Right ventricle myocardium inferior (tissue), 1 donor: Measurements from ENCODE around the gene SNRPB. TPM values are rescaled to one million over a fixed set of nuclear protein-coding genes. Genes with fewer than 3 reads are reported as not detected.

ENCODE experiments used
- ATAC-seq: fragments of 200-7000 bp; cut with Tn5 transposase; one replicate; pipeline ENCODE4 v1.9.1; 2020; ENCODE audit warnings: mild to moderate bottlenecking, moderate library complexity
- DNase-seq: peaks from one replicate; pipeline ENCODE4 v3.0.0; 2021; ENCODE audit errors: missing footprints
- intact Hi-C: fragments of 100-400 bp; cut with DNase I; formaldehyde crosslinking; loops from one replicate; pipeline ENCODE4 v1.11.0; 2022
- total RNA-seq: library from RNA; stranded (reverse); fragmentation: NEBNext Ultra II Directional; extraction: Animal tissue kit (Norgen Biotek cat#: 25700); gene quantifications from one replicate; pipeline ENCODE4 v1.2.1, GENCODE V29; 2021
- donor health status: DM: no; HTN: yes; CAD: no; lungs with severe emphysema.

Gene SNRPB
- total RNA-seq, 1 donor from 2014 or later, result 55.7 TPM

DNA sequence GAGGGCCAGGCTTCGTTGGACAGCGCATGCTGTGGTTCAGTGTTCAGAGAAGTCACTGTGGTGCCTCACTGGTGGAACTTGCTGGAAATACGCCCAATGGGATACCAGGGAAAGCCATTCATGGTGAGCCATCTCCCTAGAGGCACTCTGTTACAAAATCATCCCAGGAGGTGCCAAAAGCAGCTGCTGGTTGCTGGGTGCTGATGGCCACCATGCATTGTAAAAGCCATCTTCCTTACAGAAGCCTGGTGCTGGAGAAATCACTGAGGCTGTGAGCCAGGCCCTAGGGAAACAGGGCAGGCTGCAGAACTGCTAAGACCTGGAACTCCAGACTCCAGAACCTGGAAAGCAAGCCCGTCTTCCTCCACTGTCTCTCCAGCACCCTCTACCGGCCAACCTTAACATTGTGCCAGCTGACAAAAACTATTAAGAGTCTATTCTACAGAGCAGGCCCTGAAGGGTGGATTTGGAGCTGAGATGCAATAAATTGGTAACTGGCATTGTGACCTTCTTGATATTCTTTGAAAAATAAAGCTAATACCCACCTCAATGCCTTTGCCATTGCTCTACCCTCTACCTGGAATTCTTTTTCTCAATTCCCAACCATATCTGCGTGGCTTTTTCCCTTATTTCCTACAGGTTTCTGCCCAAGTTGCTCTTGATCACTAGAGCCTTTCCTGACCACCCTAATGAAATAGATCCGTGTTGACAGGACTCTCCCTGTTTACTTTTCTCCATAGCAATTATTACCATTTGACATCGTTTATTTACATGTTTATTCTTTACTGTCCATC, 18.5 kb downstream of the SNRPB start:
- ATAC-seq (peak; percentile 80), DNase-seq (no peak)
- intact Hi-C loops, result loop anchor here (2.0 to 10.0 kb wide), 3 partner anchors 245 to 687 kb away; no protein-coding TSS in a partner anchor

- intact Hi-C loops, result loop anchor here (2.0 to 10.0 kb wide), 3 partner anchors 244 to 687 kb away; no protein-coding TSS in a partner anchor
- no peak for ATAC-seq
- DNase-seq, result no peak
These were observed 19.2 kb downstream of the SNRPB start for GRCh38 chr20:2451422-2451821.

DNA sequence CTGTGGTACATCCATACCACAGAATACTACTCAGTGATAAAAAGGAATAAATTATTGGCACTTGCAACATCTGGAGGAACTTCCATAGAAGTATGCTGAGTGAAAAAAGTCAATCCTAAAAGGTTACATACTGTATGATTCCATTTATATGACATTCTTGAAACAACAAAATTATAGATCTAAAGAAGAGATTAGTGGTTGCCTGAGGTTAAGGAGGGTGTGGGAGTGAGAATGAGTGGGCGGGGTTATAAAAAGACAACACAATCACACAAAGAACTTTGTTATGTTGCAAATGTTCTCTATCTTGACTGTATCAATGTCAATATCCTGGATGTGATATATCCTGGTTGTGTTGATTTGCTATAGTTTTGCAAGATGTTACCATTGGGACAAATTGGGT, 21.2 kb downstream of the SNRPB start:
- DNase-seq (no peak), ATAC-seq (no peak)
- intact Hi-C loops, result no loop called here

- intact Hi-C loops, result no loop called here
- no peak for ATAC-seq
- DNase-seq, result no peak
These were observed 23.7 kb downstream of the SNRPB start for GRCh38 chr20:2446845-2447244.

- no peak for ATAC-seq
- DNase-seq, result no peak
- intact Hi-C loops, result no loop called here
These were observed 39.4 kb downstream of the SNRPB start for GRCh38 chr20:2431185-2431584.

DNA sequence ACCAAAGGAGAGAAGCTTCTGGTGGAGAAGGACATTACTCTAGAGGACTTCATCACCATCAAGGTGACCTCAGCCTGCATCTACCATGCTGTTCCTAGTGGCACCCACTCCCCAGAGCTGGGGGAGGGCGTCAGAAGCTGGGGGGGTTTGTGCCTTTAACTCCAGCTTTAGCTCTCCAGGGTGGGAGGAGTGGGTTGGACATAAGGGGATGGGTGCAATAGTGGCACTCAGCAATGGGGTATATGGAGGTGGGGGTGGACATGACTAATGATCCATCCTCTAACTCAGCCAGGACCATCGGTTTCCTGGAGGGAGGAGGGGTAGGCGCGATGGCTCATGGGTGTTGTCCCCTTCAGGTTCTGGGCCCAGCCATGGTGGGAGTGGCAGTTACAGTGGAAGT, 40.1 kb downstream of the SNRPB start:
- ATAC-seq (no peak), DNase-seq (no peak)
- intact Hi-C loops, result no loop called here

DNA sequence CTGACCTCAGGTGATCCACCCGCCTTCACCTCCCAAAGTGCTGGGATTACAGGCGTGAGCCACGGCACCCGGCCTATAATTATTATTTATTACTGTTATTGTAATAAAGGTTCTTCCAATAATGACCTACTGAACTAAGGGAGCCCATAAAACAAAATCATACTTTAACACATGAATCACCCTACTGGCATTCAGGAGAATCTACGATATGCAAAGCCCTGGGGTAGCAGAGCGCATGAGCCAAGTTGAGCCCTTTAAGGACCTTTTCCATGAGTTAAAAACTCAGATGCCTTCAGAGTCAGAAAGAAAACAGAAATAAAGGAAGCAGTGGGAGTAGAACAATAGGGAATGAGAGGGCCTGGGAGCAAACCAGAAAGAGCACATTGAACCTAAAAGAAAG, 41.5 kb downstream of the SNRPB start:
- intact Hi-C loops, result no loop called here
- ATAC-seq (no peak), DNase-seq (no peak)

DNA sequence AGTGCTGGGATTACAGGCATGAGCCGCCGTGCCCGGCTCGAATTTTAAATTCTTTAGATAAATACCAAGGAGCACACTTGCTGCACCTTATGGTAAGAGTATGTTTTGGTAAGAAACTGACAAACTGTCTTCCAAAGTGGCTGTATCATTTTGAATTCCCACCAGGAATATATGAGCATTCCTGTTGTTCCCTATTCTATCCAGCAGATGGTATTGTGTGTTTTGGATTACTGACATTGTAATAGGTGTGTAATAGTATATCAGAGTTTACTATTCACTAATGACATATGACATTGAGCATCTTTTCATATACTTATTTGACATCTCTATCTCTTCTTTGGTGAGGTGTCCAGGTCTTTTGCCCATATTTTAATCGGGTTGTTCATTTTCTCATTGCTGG, 49.3 kb downstream of the SNRPB start:
- intact Hi-C loops, result no loop called here
- ATAC-seq, result no peak
- DNase-seq, result no peak

- no peak for ATAC-seq
- DNase-seq, result no peak
- intact Hi-C loops, result no loop called here
These were observed 50.1 kb downstream of the SNRPB start for GRCh38 chr20:2420510-2420909.

GRCh38 chr20:2418388-2418787, 52.2 kb downstream of the SNRPB start:
- DNase-seq (no peak), ATAC-seq (no peak)
- intact Hi-C loops, result no loop called here

GRCh38 chr20:2417213-2417541, 53.4 kb downstream of the SNRPB start:
- ATAC-seq (no peak), DNase-seq (no peak)

GRCh38 chr20:2416541-2417212, 53.9 kb downstream of the SNRPB start:
- intact Hi-C loops, result no loop called here
- DNase-seq (no peak), ATAC-seq (no peak)

More at GRCh38 chr20:2417213-2417541, 53.4 kb downstream of the SNRPB start:
- intact Hi-C loops, result no loop called here

Other genes with a start within 250 kb of the SNRPB start
- gene TGM3, start 174.8 kb downstream of the SNRPB start, total RNA-seq, result not detected
- gene TGM6, start 89.9 kb downstream of the SNRPB start, total RNA-seq, result not detected
- gene ZNF343, start 38.1 kb upstream of the SNRPB start, total RNA-seq, result 5.8 TPM
- 0.08 TPM for gene TMC2, start 65.8 kb upstream of the SNRPB start, total RNA-seq
- 46.7 TPM for gene NOP56, start 181.8 kb upstream of the SNRPB start, total RNA-seq
- 255 TPM for gene IDH3B, start 193.4 kb upstream of the SNRPB start, total RNA-seq
- gene EBF4, start 222.0 kb upstream of the SNRPB start, total RNA-seq, result 4.7 TPM